Activated CD8-positive, alpha-beta T cell treated with anti-CD3 and anti-CD28 coated beads for 36 hours (primary cell): Measurements from ENCODE around the gene USP35. TPM values are rescaled to one million over a fixed set of nuclear protein-coding genes. Genes with fewer than 3 reads are reported as not detected.
A peak's percentile ranks its signal among the peaks of the same experiment; 100 is the strongest.

Source experiments
- ATAC-seq: fragments of 200-7000 bp; cut with Tn5 transposase; one replicate; pipeline ENCODE4 v1.10.0; 2021; ENCODE audit warnings: mild to moderate bottlenecking, moderate library complexity
- CTCF ChIA-PET: fragments of 350-600 bp; sonication (Branson Sonifier 250); formaldehyde crosslinking; loops from one replicate; lab custom pipeline; 2021; ENCODE audit warnings: antibody characterized with exemption; lab: Charles Lee
- POLR2A ChIA-PET: fragments of 350-600 bp; sonication (Branson Sonifier 250); formaldehyde crosslinking; loops from one replicate; lab custom pipeline; 2021; ENCODE audit warnings: antibody characterized with exemption; lab: Charles Lee
- DNase-seq: peaks from one replicate; pipeline ENCODE4 v3.0.0-alpha.2; 2020
- H3K27ac Mint-ChIP-seq: one replicate; pipeline ENCODE4 v1.8.0; 2021; ENCODE audit warnings: mild to moderate bottlenecking, mixed read lengths
- H3K27me3 Mint-ChIP-seq: one replicate; pipeline ENCODE4 v1.8.0; 2021; ENCODE audit warnings: mixed read lengths
- H3K36me3 Mint-ChIP-seq: one replicate; pipeline ENCODE4 v1.8.0; 2021; ENCODE audit warnings: low read depth, mixed read lengths
- H3K4me1 Mint-ChIP-seq: one replicate; pipeline ENCODE4 v1.8.0; 2021; ENCODE audit warnings: low read depth, mixed read lengths
- H3K4me3 Mint-ChIP-seq: one replicate; pipeline ENCODE4 v1.8.0; 2021; ENCODE audit warnings: mild to moderate bottlenecking, moderate library complexity, mixed read lengths
- H3K9me3 Mint-ChIP-seq: one replicate; pipeline ENCODE4 v1.8.0; 2021; ENCODE audit warnings: mixed read lengths
- intact Hi-C: fragments of 100-400 bp; cut with micrococcal nuclease; formaldehyde crosslinking; loops from one replicate; pipeline ENCODE4 v1.10.0; 2022
- total RNA-seq, 2 experiments: library from RNA; stranded (reverse); gene quantifications; one replicate each; pipeline ENCODE4 v1.2.3, GENCODE V29; 2021
- TF ChIP-seq, protein P1 (sequence below): fragments of 200-600 bp; IDR thresholded peaks from one replicate; pipeline ENCODE4 v1.8.0; 2022; ENCODE audit warnings: antibody characterized with exemption, mild to moderate bottlenecking

Gene USP35
- total RNA-seq, 2 experiments from 2014 or later: 6.8 to 7.7 TPM

- peaks cover 17% of the 10 kb centered on the region for H3K4me1 Mint-ChIP-seq
- POLR2A ChIA-PET: interaction anchor here (1.3 kb wide), 1 partner anchor 84 kb away, joined by 3 read pairs; no protein-coding TSS in a partner anchor
Measured at GRCh38 chr11:78224506-78224905, 35.8 kb downstream of the USP35 start.

DNA sequence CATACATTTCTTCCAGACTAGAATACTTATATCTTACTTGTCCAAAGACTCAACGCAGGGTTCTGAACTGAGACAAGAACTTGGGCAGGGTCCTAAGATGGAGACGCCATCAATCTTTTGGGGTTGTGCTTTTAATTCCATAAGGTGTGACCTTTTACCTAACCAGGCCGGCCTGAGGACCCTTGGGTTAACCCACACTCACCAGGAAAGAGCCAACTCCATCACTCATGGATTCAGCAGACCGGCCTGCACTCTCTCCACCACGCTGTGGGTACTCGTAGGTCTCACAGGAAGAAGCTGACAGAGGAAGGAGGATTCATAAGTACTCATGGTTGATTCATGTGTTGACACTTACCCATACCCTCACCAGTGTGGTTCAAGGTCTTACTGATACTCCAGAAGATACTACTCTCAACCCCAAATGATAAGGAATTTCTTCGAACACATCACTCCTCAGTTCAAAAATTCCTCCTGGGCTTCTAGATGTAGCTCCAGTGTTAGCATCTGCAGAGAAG, 36.2 kb downstream of the USP35 start:
- ATAC-seq (no peak), DNase-seq (no peak)
- POLR2A ChIA-PET: interaction anchor here (1.3 kb wide), 1 partner anchor 85 kb away, joined by 3 read pairs; no protein-coding TSS in a partner anchor
- Mint-ChIP-seq H3K4me1 (peaks cover 17% of the 10 kb centered on the region), H3K27me3 (no peaks in the 10 kb centered on the region), H3K27ac (no peak overlapping the region), H3K4me3 (no peak overlapping the region), H3K36me3 (no peaks in the 10 kb centered on the region), H3K9me3 (no peaks in the 10 kb centered on the region)
- CTCF ChIA-PET: interaction anchor here (1.0 kb wide), 1 partner anchor 340 kb away, joined by 3 read pairs; no protein-coding TSS in a partner anchor
- intact Hi-C loops: loop anchor here (10.0 kb wide), 3 partner anchors 60 to 340 kb away; partner anchors contain the start of gene GAB2
- TF ChIP-seq, protein P1, sequence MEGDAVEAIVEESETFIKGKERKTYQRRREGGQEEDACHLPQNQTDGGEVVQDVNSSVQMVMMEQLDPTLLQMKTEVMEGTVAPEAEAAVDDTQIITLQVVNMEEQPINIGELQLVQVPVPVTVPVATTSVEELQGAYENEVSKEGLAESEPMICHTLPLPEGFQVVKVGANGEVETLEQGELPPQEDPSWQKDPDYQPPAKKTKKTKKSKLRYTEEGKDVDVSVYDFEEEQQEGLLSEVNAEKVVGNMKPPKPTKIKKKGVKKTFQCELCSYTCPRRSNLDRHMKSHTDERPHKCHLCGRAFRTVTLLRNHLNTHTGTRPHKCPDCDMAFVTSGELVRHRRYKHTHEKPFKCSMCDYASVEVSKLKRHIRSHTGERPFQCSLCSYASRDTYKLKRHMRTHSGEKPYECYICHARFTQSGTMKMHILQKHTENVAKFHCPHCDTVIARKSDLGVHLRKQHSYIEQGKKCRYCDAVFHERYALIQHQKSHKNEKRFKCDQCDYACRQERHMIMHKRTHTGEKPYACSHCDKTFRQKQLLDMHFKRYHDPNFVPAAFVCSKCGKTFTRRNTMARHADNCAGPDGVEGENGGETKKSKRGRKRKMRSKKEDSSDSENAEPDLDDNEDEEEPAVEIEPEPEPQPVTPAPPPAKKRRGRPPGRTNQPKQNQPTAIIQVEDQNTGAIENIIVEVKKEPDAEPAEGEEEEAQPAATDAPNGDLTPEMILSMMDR: no peak

More at GRCh38 chr11:78224506-78224905, 35.8 kb downstream of the USP35 start:
- no peaks in the 10 kb centered on the region for H3K9me3 Mint-ChIP-seq
- intact Hi-C loops: loop anchor here (10.0 kb wide), 3 partner anchors 60 to 340 kb away; partner anchors contain the start of gene GAB2
- H3K36me3 Mint-ChIP-seq: no peaks in the 10 kb centered on the region
- H3K27me3 Mint-ChIP-seq: no peaks in the 10 kb centered on the region
- no peak for DNase-seq
- no peak for ATAC-seq
- H3K27ac Mint-ChIP-seq: no peak overlapping the region
- CTCF ChIA-PET: no interaction called here
- H3K4me3 Mint-ChIP-seq: no peak overlapping the region
- TF ChIP-seq, protein P1: no peak

GRCh38 chr11:78226684-78227680, 38.3 kb downstream of the USP35 start:
- no peaks in the 10 kb centered on the region for H3K27me3 Mint-ChIP-seq
- ATAC-seq (peak; percentile 69), DNase-seq (peak; percentile 20)
- intact Hi-C loops: loop anchor here (10.0 kb wide), 3 partner anchors 58 to 338 kb away; partner anchors contain the start of gene GAB2
- H3K9me3 Mint-ChIP-seq: no peaks in the 10 kb centered on the region
- peaks cover 9% of the 10 kb centered on the region for H3K4me1 Mint-ChIP-seq
- no peaks in the 10 kb centered on the region for H3K36me3 Mint-ChIP-seq
- no peak overlapping the region for H3K4me3 Mint-ChIP-seq
- peak overlapping the region; percentile 39 for H3K27ac Mint-ChIP-seq
- ChIA-PET POLR2A (interaction anchor here (0.7 to 1.4 kb wide), 2 partner anchors 14 to 16 kb away, joined by 3 to 4 read pairs; no protein-coding TSS in a partner anchor), CTCF (interaction anchor here (1.1 to 2.2 kb wide), 6 partner anchors 22 to 337 kb away, joined by 3 to 19 read pairs (median 5); no protein-coding TSS in a partner anchor)
- TF ChIP-seq, protein P1: no peak

GRCh38 chr11:78227921-78228320, 39.2 kb downstream of the USP35 start:
- ChIA-PET POLR2A (interaction anchor here (0.7 kb wide), 1 partner anchor 17 kb away, joined by 4 read pairs; no protein-coding TSS in a partner anchor), CTCF (interaction anchor here (0.9 to 2.2 kb wide), 13 partner anchors 8 to 358 kb away, joined by 3 to 19 read pairs (median 3); no protein-coding TSS in a partner anchor)
- ATAC-seq (no peak), DNase-seq (no peak)
- Mint-ChIP-seq H3K4me3 (no peak overlapping the region), H3K9me3 (no peaks in the 10 kb centered on the region), H3K36me3 (no peaks in the 10 kb centered on the region), H3K27ac (no peak overlapping the region), H3K27me3 (no peaks in the 10 kb centered on the region), H3K4me1 (peaks cover 9% of the 10 kb centered on the region)
- TF ChIP-seq, protein P1: no peak
- intact Hi-C loops: loop anchor here (10.0 kb wide), 3 partner anchors 57 to 337 kb away; partner anchors contain the start of gene GAB2
